Effector memory CD8-positive, alpha-beta T cell (primary cell): ENCODE data around the gene TGFBI.

Experiments
- ATAC-seq: fragments of 150-1000 bp; cut with Tn5 transposase; replicated peaks from 2 replicates; pipeline ENCODE4 v1.10.0; 2021; ENCODE audit warnings: mild to moderate bottlenecking, moderate library complexity
- DNase-seq, 3 experiments: peaks; one replicate each; pipeline ENCODE4 v3.0.0; 2021
- H3K27ac Mint-ChIP-seq, 2 donors: one replicate each; pipeline ENCODE4 v1.8.0; 2022; ENCODE audit warnings: mild to moderate bottlenecking in 2 of 2, mixed read lengths in 2 of 2, moderate library complexity in 2 of 2
- H3K27me3 Mint-ChIP-seq, 2 donors: one replicate each; pipeline ENCODE4 v1.8.0; 2022; ENCODE audit warnings: mixed read lengths in 2 of 2
- H3K36me3 Mint-ChIP-seq: one replicate; pipeline ENCODE4 v1.8.0; 2022; ENCODE audit warnings: mild to moderate bottlenecking, moderate library complexity, mixed read lengths; ENCODE audit not compliant: insufficient read depth
- H3K4me1 Mint-ChIP-seq, 2 donors: one replicate each; pipeline ENCODE4 v1.8.0; 2022; ENCODE audit warnings: low read depth in 2 of 2, mixed read lengths in 2 of 2
- H3K4me3 Mint-ChIP-seq, 2 donors: one replicate each; pipeline ENCODE4 v1.8.0; 2022; ENCODE audit warnings: mild to moderate bottlenecking in 2 of 2, mixed read lengths in 2 of 2, moderate library complexity in 2 of 2
- H3K9me3 Mint-ChIP-seq, 2 donors: one replicate each; pipeline ENCODE4 v1.8.0; 2022; ENCODE audit warnings: mixed read lengths in 2 of 2

The TGFBI gene

DNA sequence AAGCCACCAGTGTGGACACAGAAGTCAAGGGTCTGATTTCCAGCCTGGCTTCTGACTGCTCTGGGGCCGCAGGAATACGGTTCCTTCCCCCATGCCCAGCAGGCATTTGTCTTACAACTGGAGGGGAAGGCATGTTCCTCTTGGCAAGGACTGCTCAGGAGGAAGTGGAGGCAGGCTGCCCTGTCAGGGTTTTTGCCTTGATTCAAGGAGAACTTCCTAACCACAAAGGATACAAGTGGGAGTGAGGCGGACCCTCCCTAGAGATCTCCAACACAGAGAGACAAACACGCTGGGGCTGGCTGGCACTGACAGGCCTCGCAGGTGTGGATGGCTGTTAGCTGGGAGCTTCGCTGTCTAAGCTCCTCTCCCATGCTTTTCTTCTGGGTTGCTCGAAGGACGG, 19.1 kb downstream of the TGFBI start:
- DNase-seq, result no peak
- Mint-ChIP-seq H3K27me3 (no peaks in the 10 kb centered on the region), H3K4me3 (no peak overlapping the region), H3K4me1 (peaks cover under 1% of the 10 kb centered on the region in 2 donors), H3K27ac (peak overlapping the region in 1 of 2 donors; percentile 52), H3K36me3 (peaks cover 5% of the 10 kb centered on the region), H3K9me3 (no peaks in the 10 kb centered on the region)
- no peak for ATAC-seq

DNA sequence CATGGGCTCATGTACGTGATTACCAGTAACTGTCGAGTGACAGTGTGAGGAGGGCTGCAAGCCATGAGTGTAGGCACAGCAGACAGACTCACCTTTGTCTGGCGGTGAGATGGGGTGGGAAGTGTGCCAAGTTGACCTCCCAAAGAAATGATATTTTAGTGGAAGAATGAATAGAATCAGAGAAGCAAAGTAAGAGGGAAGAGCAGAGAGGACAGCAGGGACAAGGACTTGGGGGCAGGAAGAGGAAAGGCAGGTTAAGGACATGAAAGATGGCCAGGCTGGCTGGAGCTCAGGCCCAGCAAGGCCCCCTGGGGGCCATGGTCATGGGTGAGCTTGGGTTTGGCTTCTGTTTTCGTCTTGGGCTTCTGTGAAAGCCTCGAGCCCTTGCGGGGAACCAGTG, 20.2 kb downstream of the TGFBI start:
- DNase-seq (no peak), ATAC-seq (no peak)
- Mint-ChIP-seq H3K27me3 (no peaks in the 10 kb centered on the region), H3K4me1 (no peaks in the 10 kb centered on the region), H3K27ac (no peak overlapping the region), H3K36me3 (peaks cover 2% of the 10 kb centered on the region), H3K4me3 (no peak overlapping the region), H3K9me3 (no peaks in the 10 kb centered on the region)

DNA sequence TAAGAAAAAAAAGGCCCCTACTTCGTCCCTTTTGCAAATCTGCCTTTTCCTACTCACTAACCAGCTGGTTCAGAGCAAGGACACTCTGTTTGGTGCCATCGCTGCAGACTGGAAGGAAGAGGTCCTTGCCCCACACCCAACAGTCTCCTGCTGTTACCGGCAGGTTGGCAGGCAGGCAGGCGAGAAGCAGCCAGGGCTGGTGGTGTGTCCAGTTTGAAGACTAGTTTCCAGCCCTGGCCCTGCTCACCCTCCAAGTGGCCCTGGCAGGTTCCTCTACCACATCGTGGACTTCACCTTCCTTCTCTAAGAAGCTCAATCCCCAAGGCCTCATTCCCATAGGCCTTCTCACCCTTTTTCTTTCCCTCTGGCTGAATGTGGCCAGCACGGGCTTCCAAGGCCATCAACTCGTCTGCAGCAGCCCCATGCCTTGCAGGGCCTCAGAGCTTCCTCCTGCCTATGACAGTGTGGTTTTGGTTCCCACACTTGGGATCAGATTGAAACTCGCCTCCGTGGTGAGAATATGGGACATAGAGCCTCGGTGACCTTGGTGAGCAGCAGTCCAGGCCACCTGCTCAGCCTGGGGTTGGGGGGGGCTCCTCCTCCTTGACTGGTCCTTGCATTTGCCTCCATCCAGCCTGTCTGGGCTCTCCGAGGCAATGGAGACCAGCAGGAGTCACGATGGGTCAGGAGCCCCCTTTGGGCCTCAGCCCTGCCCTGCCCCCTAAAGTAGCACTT, 22.9 kb downstream of the TGFBI start:
- Mint-ChIP-seq H3K36me3 (peaks cover 7% of the 10 kb centered on the region), H3K27me3 (no peaks in the 10 kb centered on the region)

DNA sequence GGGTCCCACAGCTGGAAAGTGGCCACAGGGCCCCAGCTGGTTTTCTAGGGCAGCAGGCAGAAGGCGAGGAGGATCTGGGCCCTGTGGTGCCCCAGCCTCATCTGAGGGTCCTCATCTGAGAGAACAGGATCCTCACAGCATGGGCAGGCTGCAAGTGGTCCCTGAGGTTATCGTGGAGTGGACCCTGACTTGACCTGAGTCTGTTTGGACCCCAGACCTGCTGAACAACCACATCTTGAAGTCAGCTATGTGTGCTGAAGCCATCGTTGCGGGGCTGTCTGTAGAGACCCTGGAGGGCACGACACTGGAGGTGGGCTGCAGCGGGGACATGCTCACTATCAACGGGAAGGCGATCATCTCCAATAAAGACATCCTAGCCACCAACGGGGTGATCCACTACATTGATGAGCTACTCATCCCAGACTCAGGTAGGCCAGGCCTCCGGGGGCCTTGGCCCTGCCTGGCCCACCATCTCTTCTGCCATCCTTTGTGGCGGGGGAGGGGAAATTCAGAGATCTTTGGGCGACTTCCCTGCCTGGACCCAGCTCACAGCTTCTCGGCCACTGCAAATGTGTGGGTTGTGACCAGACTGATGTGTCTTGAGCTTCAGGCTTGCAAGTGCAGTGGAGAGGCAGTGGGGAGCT, 24.0 kb downstream of the TGFBI start:
- H3K4me3 Mint-ChIP-seq, result no peak overlapping the region
- DNase-seq (no peak), ATAC-seq (no peak)
- no peaks in the 10 kb centered on the region for H3K27me3 Mint-ChIP-seq
- peaks cover 7% of the 10 kb centered on the region for H3K36me3 Mint-ChIP-seq
- no peak overlapping the region for H3K27ac Mint-ChIP-seq
- no peaks in the 10 kb centered on the region for H3K4me1 Mint-ChIP-seq
- no peaks in the 10 kb centered on the region for H3K9me3 Mint-ChIP-seq

More for the DNA sequence above, 22.9 kb downstream of the TGFBI start:
- H3K4me1 Mint-ChIP-seq, result no peaks in the 10 kb centered on the region
- no peak overlapping the region for H3K27ac Mint-ChIP-seq
- no peak for DNase-seq
- no peaks in the 10 kb centered on the region for H3K9me3 Mint-ChIP-seq
- no peak overlapping the region for H3K4me3 Mint-ChIP-seq
- ATAC-seq, result no peak

DNA sequence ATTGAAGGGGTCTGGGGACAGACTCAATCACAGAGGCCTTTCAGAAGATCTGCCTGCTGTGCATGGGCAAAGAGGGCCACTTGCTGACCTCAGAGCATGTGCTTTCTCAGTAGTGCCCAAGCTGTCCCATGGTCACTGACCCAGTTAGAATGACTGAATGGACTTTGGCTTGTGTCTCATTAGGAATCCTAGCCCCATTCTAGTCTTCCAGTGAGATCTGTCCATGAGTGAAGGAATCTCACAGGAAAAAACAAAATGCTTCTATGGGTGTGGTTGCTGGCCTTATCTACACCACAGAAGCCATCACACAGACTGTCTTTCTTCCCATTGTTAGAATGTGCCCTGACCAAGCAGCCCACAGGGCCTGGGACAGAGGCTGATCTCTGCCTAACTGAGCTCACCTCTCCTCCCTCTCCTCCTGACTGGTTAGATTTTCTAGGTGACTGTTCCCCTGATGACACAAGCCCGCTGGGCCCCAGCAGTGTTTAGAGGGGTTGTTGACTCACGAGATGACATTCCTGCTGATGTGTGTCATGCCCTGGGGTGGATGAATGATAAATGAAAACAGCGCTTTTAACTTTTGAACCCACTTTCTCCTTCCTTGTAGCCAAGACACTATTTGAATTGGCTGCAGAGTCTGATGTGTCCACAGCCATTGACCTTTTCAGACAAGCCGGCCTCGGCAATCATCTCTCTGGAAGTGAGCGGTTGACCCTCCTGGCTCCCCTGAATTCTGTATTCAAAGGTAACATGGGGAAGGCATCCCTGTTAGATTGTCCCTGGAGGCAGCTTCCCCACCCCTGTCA, 24.8 kb downstream of the TGFBI start:
- no peaks in the 10 kb centered on the region for H3K9me3 Mint-ChIP-seq

DNA sequence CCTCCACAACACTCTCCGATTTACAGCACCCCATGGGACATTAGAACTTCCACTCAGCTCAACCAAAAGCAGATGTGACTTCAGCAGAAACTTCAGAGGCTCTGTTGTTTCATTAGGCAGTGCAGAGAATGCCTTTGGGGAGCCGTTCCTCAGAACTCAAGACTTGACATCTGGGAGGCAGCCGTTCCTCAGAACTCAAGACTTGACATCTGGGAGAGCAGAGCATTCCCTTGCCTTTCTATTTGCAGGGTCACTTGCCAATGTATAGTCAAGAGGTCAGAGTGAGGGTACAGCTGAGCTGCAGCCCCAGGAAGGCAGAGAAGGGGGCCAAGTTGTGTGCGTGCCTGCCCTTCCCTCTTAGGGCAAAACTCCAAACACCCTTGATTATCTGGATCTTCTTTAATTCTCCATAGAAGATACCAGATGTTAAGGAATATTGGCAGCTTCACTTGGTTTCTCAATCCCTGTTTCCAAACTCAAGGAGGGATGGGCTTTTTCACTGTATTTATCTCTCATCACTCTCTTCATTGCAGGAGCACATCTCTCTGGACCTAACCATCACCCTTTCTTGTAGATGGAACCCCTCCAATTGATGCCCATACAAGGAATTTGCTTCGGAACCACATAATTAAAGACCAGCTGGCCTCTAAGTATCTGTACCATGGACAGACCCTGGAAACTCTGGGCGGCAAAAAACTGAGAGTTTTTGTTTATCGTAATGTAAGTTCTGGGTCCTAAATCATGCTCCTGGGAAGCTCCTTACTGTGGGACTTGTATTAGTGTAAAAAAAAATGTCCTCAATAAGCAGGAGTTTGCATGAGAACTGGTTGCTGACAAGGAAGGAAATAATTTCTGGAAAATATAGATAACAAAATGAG, 25.6 kb downstream of the TGFBI start:
- Mint-ChIP-seq H3K27me3 (no peaks in the 10 kb centered on the region), H3K36me3 (peaks cover 7% of the 10 kb centered on the region), H3K27ac (no peak overlapping the region)

More for the DNA sequence above, 24.8 kb downstream of the TGFBI start:
- Mint-ChIP-seq H3K4me1 (no peaks in the 10 kb centered on the region), H3K27ac (no peak overlapping the region), H3K27me3 (no peaks in the 10 kb centered on the region), H3K4me3 (no peak overlapping the region), H3K36me3 (peaks cover 7% of the 10 kb centered on the region)
- no peak for DNase-seq
- no peak for ATAC-seq

DNA sequence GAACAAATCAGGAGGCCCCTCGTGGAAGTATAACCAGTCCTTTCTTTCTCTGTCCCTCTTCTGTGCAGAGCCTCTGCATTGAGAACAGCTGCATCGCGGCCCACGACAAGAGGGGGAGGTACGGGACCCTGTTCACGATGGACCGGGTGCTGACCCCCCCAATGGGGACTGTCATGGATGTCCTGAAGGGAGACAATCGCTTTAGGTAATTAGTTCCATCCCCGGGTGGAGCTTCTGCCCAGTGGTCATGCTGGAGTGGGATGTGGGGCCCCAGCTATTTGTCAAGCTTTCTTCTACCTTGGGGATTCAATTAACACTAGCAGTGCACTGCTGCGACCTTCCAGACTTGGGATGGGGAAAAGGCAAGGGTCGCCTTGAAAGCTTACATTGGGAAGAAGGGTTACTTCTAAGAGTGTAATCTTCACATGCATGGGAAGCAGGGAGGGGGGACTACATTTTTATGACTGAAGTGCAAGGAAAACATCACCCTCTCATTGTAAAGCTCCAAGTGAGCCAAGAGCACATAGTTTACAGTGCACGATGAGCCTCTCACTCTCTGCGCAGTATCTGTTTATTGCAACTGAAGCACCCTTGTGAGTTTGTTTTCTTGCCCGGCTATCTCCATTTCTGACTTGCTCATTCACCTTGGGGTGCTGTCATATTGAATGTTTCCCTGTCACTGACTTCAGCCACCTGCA, 27.0 kb downstream of the TGFBI start:
- no peak for ATAC-seq
- Mint-ChIP-seq H3K9me3 (no peaks in the 10 kb centered on the region), H3K36me3 (peaks cover 4% of the 10 kb centered on the region), H3K4me1 (no peaks in the 10 kb centered on the region), H3K27me3 (no peaks in the 10 kb centered on the region), H3K4me3 (no peak overlapping the region), H3K27ac (peak overlapping the region; percentile 26 to 71)
- no peak for DNase-seq

More for the DNA sequence above, 25.6 kb downstream of the TGFBI start:
- no peaks in the 10 kb centered on the region for H3K9me3 Mint-ChIP-seq
- H3K4me1 Mint-ChIP-seq, result no peaks in the 10 kb centered on the region
- no peak overlapping the region for H3K4me3 Mint-ChIP-seq
- no peak for DNase-seq
- ATAC-seq, result no peak

DNA sequence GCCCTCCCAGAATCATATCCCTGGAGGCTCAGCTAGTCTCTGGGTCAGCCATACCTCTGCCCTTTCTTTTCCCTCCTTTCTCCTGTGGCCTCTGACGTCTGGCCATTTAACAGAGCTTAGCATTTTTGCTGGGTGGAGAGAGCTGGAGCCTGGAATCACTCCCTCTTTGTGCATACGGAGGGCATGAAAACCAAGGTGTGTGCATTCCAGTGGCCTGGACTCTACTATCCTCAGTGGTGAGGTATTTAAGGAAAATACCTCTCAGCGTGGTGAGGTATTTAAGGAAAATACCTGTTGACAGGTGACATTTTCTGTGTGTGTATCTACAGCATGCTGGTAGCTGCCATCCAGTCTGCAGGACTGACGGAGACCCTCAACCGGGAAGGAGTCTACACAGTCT, 27.5 kb downstream of the TGFBI start:
- Mint-ChIP-seq H3K9me3 (no peaks in the 10 kb centered on the region), H3K4me1 (no peaks in the 10 kb centered on the region), H3K27me3 (no peaks in the 10 kb centered on the region), H3K4me3 (no peak overlapping the region), H3K36me3 (peaks cover 9% of the 10 kb centered on the region), H3K27ac (peak overlapping the region; percentile 26 to 71)
- ATAC-seq (no peak), DNase-seq (no peak)

DNA sequence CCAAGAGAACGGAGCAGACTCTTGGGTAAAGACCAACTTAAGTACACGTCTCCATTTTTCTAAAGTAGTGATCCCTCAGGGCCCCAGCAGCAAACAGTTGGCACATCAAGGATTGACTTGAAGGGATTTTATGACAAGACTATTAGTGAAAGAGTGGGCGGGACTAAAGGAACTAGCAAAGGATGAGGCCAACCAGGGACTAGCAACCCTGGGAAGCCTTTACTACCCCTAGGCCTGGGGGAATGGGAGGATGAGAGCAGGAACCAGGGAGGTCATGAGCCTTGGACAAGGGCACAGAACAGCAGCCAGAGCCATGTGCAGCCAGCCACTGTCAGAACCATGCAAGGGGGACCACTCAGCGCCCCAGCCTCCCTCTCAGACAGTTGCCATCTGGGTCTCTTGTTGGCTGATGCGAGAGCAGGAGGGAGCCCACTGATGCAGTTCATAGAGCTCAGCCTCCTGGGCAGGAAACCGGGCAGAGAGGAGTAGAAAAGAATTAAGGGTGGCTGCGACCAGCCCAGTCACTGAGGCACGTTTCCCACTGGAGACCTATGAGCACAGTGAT, 28.1 kb downstream of the TGFBI start:
- Mint-ChIP-seq H3K27me3 (no peaks in the 10 kb centered on the region), H3K9me3 (no peaks in the 10 kb centered on the region), H3K36me3 (peaks cover 9% of the 10 kb centered on the region), H3K4me3 (no peak overlapping the region), H3K27ac (no peak overlapping the region), H3K4me1 (no peaks in the 10 kb centered on the region)
- DNase-seq, result no peak
- no peak for ATAC-seq

DNA sequence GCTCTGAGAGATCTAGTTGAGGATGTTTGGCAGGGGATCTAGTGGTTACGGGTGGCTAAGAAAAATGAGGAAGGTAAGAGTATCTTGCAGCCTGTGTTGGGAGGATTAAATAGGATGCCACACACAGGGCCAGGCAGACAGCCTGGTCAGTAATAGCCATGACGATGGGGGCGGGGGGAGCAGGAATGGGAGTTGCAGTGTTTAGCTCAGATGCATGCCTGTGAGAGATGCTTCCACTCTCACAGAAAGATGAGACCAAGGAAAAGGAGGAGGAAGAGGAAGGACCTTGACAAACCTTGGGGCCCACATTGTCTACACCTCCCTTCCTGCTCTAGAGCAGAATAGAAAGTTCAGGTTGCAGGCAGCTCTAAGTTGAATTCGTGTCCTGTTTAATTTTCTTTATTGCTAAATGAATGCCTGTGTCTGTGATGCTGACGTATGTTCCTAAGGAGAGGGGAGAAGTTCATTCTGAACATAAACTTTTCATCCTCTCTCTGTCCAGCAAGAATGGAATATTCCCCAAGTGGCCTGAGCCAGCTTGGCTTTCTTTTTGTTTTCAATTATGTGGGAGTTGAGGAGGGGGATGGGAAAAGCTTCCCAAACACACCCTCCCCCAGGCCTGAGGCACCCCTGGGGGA, 28.7 kb downstream of the TGFBI start:
- ATAC-seq, result no peak

DNA sequence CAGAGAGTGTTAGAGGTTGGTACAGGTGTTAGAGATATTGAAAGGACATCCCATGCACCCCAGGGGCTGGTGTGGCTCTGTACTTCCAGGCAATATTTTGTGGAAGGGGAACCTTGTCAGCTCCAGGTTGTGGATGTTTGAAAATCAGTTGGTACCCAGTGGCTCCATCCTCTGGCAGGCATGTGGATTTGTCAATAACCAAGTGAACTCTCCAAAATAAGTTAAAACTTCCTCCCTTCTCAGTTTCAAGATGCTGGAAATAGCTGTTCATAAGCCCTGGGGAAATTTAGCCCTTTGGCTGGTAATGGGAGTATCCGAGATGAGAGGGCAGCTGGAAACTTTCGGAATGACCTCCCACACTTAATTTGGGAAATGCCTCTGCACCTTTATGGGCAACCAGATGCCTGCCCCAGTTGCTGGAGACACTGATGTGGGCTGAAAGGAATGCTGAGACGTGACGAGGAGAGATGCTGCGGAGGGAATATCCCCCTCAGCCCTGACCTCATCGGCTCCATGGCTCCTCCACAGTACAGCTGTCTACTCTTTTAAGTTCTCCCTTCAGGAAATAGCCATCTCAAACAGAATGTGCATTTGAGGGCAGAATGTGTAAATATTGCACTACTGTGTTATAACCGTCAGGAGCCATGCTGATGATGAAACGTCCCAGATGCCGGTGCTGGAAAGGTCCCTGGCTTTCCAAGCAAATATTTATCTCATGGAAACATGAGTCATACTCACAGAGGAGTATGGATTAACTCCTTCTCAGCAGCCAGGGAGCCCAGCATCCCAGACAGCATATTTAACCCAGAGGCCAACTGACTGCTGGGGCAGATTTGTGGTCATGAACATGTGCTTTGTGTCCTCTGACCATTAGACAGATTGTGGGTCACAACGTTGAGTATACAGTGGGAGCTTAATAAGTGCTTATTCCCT, 29.5 kb downstream of the TGFBI start:
- no peaks in the 10 kb centered on the region for H3K9me3 Mint-ChIP-seq
- no peaks in the 10 kb centered on the region for H3K27me3 Mint-ChIP-seq
- no peak overlapping the region for H3K27ac Mint-ChIP-seq
- H3K36me3 Mint-ChIP-seq, result peaks cover 9% of the 10 kb centered on the region
- H3K4me1 Mint-ChIP-seq, result peaks cover 0 to 3% of the 10 kb centered on the region in 2 donors
- DNase-seq, result no peak
- no peak for ATAC-seq
- H3K4me3 Mint-ChIP-seq, result no peak overlapping the region

More for the DNA sequence above, 28.7 kb downstream of the TGFBI start:
- no peaks in the 10 kb centered on the region for H3K9me3 Mint-ChIP-seq
- peaks cover 0 to 2% of the 10 kb centered on the region in 2 donors for H3K4me1 Mint-ChIP-seq
- no peak overlapping the region for H3K4me3 Mint-ChIP-seq
- no peaks in the 10 kb centered on the region for H3K27me3 Mint-ChIP-seq
- DNase-seq, result no peak
- no peak overlapping the region for H3K27ac Mint-ChIP-seq
- H3K36me3 Mint-ChIP-seq, result peaks cover 9% of the 10 kb centered on the region
